ENCODE measurements around the gene TOMM34.

- TF ChIP-seq CTCF (IDR thresholded peaks at IDR 0.05; ENCODE audit: low read depth, low read length): no peak
- TF ChIP-seq MAX (IDR thresholded peaks at IDR 0.05; ENCODE audit: low read depth, low read length): no peak
These were observed 42.8 kb downstream of the TOMM34 start for GRCh38 chr20:44917399-44917798.
